Lower leg skin (tissue), 3 donors: ENCODE measurements around the gene MTAP.

Experiments used
- CTCF ChIP-seq, 3 donors: fragments of 450-650 bp; IDR thresholded peaks; one replicate each; pipeline ENCODE4 v1.5.1; 2016; ENCODE audit warnings: antibody characterized with exemption in 3 of 3, mild to moderate bottlenecking in 3 of 3, moderate library complexity in 2 of 3
- POLR2A ChIP-seq, 2 donors: fragments of 450-650 bp; IDR thresholded peaks; one replicate each; pipeline ENCODE4 v1.6.1; 2016 to 2017; ENCODE audit warnings: antibody characterized with exemption in 2 of 2, mild to moderate bottlenecking in 1 of 2, moderate library complexity in 1 of 2

- no peak for TF ChIP-seq CTCF (IDR thresholded peaks at IDR 0.05)
- TF ChIP-seq POLR2A (IDR thresholded peaks at IDR 0.05) = no peak
Measured at GRCh38 chr9:21796768-21797167, 5.7 kb upstream of the MTAP start.
